HG03432 (cell line): ENCODE results near the gene BBS10.
"Not testable (repeated sequence)": the region's sequence is repeated elsewhere in the genome, so short reads cannot be mapped to it uniquely, and the experiment has no call there.

Experiments
- ATAC-seq: cut with Tn5 transposase; IDR thresholded peaks from one replicate; pipeline ENCODE4 v1.9.1; 2021; ENCODE audit warnings: mild to moderate bottlenecking, moderate library complexity; ENCODE audit not compliant: unreplicated experiment

Gene BBS10

GRCh38 chr12:76332606-76333005 is 15.6 kb downstream of the BBS10 start:
- ATAC-seq = no peak

GRCh38 chr12:76329606-76330005 is 18.6 kb downstream of the BBS10 start:
- ATAC-seq = no peak

GRCh38 chr12:76329159-76329558 is 19.1 kb downstream of the BBS10 start:
- ATAC-seq = no peak

GRCh38 chr12:76319595-76320319 is 28.5 kb downstream of the BBS10 start:
- ATAC-seq = not testable (repeated sequence)

- no peak for ATAC-seq
These were observed 29.2 kb downstream of the BBS10 start for GRCh38 chr12:76318773-76319594.

- ATAC-seq = no peak
These were observed 30.2 kb downstream of the BBS10 start for GRCh38 chr12:76317976-76318375.

GRCh38 chr12:76316468-76316867 is 31.7 kb downstream of the BBS10 start:
- no peak for ATAC-seq

- no peak for ATAC-seq
These were observed 34.9 kb downstream of the BBS10 start for GRCh38 chr12:76313299-76313698.

GRCh38 chr12:76312315-76312714 is 35.9 kb downstream of the BBS10 start:
- ATAC-seq = no peak

- ATAC-seq = no peak
These were observed 36.4 kb downstream of the BBS10 start for GRCh38 chr12:76311796-76312195.

GRCh38 chr12:76310110-76310509 is 38.1 kb downstream of the BBS10 start:
- no peak for ATAC-seq

- no peak for ATAC-seq
These were observed 39.3 kb downstream of the BBS10 start for GRCh38 chr12:76308866-76309265.

GRCh38 chr12:76307083-76307482 is 41.1 kb downstream of the BBS10 start:
- ATAC-seq = no peak

GRCh38 chr12:76303989-76304460 is 44.2 kb downstream of the BBS10 start:
- ATAC-seq = no peak

- no peak for ATAC-seq
These were observed 44.9 kb downstream of the BBS10 start for GRCh38 chr12:76303365-76303764.

GRCh38 chr12:76300297-76300665 is 47.9 kb downstream of the BBS10 start:
- ATAC-seq = no peak

- ATAC-seq = no peak
These were observed 48.5 kb downstream of the BBS10 start for GRCh38 chr12:76299536-76300296.
